Measurements from ENCODE around the gene GPR107.

- TF ChIP-seq CTCF (IDR thresholded peaks at IDR 0.05), result no peak
- no peak for TF ChIP-seq EZH2 (IDR thresholded peaks at IDR 0.05; ENCODE audit: borderline replicate concordance, insufficient read depth, low read depth, low read length, poor library complexity, severe bottlenecking)
These were observed 58.3 kb downstream of the GPR107 start for GRCh38 chr9:130111786-130112537.
